K562 (cell line): ENCODE results near the gene GPAT2. TPM values are rescaled to one million over a fixed set of nuclear protein-coding genes. Genes with fewer than 3 reads are reported as not detected.
A peak's percentile ranks its signal among the peaks of the same experiment; 100 is the strongest.
"Not testable (repeated sequence)": the region's sequence is repeated elsewhere in the genome, so short reads cannot be mapped to it uniquely, and the experiment has no call there.

ENCODE experiments used
- ATAC-seq: fragments of 200-7000 bp; cut with Tn5 transposase; 3 replicates; pipeline ENCODE4 v1.9.1; 2020; ENCODE audit warnings: moderate library complexity
- BruUV-seq: library from RNA; stranded (reverse); fragments of 400-500 nt; replicated peaks from 2 replicates; lab custom pipeline; 2021; lab: Mats Ljungman, UMichigan
- CTCF ChIA-PET: fragments of 300-600 bp; formaldehyde crosslinking; extraction: SDS; loops from one replicate; lab custom pipeline; 2021; ENCODE audit warnings: low intra/inter-chr PET ratio; lab: Yijun Ruan, JAX
- POLR2A ChIA-PET: fragments of 300-600, 350-650 bp; sonication (Branson Sonifier 250); formaldehyde crosslinking; extraction: SDS; loops from one replicate; lab custom pipeline; 2021; ENCODE audit warnings: antibody characterized with exemption, inconsistent platforms; lab: Yijun Ruan, JAX
- DNase-seq, 4 experiments: peaks; one replicate each; pipeline versions ENCODE4 v3.0.0 to v3.0.0-alpha.2; 2011 to 2018; ENCODE audit warnings: low spot score in 3 of 4, mixed read lengths in 3 of 4; ENCODE audit errors: extremely low read depth in 1 of 4
- FAIRE-seq: peaks from 2 replicates; lab custom pipeline; 2011; peaks lifted over from hg19 to GRCh38; lab: Jason Lieb, UNC
- H2AFZ ChIP-seq: 2 replicates; pipeline ENCODE4 v1.6.0; 2011; ENCODE audit warnings: low read depth, low read length, control low read depth, inconsistent platforms
- H3K27ac ChIP-seq: fragments of 200-600 bp; 3 replicates; pipeline ENCODE4 v1.8.0; 2011; ENCODE audit warnings: low read depth, mild to moderate bottlenecking, control low read depth, inconsistent platforms, low read length, moderate library complexity, mixed read lengths; ENCODE audit errors: extremely low read depth
- H3K27me3 ChIP-seq, 2 experiments: fragments of 300-600 bp in 1 of 2; 2 replicates in 1 of 2; 3 replicates in 1 of 2; pipeline versions ENCODE4 v1.6.0 to v1.8.0; 2011; ENCODE audit warnings: inconsistent platforms in 2 of 2, low read length in 2 of 2, mild to moderate bottlenecking in 1 of 2, mixed read lengths in 1 of 2, moderate library complexity in 1 of 2; ENCODE audit not compliant: control insufficient read depth in 2 of 2, insufficient read depth in 2 of 2
- H3K36me3 ChIP-seq: fragments of 300-600 bp; 3 replicates; pipeline ENCODE4 v1.8.0; 2011; ENCODE audit warnings: mild to moderate bottlenecking, low read length, inconsistent platforms; ENCODE audit not compliant: control insufficient read depth, insufficient read depth
- H3K4me1 ChIP-seq, 2 experiments: fragments of 200-600 bp in 1 of 2; replicated peaks in 1 of 2; 2 replicates in 1 of 2; 3 replicates in 1 of 2; pipeline versions ENCODE4 v1.5.1 to v1.8.0; 2011; ENCODE audit warnings: inconsistent platforms in 2 of 2, low read length in 2 of 2, mild to moderate bottlenecking in 1 of 2, mixed read lengths in 1 of 2, moderate library complexity in 1 of 2; ENCODE audit not compliant: control insufficient read depth in 2 of 2, insufficient read depth in 2 of 2
- H3K4me2 ChIP-seq: 2 replicates; pipeline ENCODE4 v1.6.1; 2011; ENCODE audit warnings: low read length, control low read depth, inconsistent platforms, mixed read lengths; ENCODE audit not compliant: insufficient read depth
- H3K4me3 ChIP-seq: fragments of 200-600 bp; sonication (generic), shearing (Covaris generic); 2 replicates; pipeline ENCODE4 v1.5.1; 2016; ENCODE audit warnings: control low read depth, inconsistent platforms
- H3K79me2 ChIP-seq: fragments of 200-600 bp; 3 replicates; pipeline ENCODE4 v1.8.0; 2011; ENCODE audit warnings: low read length, inconsistent platforms; ENCODE audit not compliant: control insufficient read depth, insufficient read depth
- H3K9ac ChIP-seq, 2 experiments: 2 replicates each; pipeline versions ENCODE4 v1.6.0 to v1.6.1; 2011; ENCODE audit warnings: low read depth in 2 of 2, low read length in 2 of 2, control low read depth in 1 of 2, inconsistent platforms in 1 of 2, mild to moderate bottlenecking in 1 of 2, mixed read lengths in 1 of 2; ENCODE audit not compliant: insufficient read depth in 1 of 2
- H3K9me1 ChIP-seq: one replicate; pipeline ENCODE4 v1.6.0; 2011; ENCODE audit warnings: inconsistent platforms, mild to moderate bottlenecking, low read length, moderate library complexity; ENCODE audit not compliant: control insufficient read depth, insufficient read depth
- H3K9me3 ChIP-seq: replicated peaks from 2 replicates; pipeline ENCODE4 v1.5.1; 2011; ENCODE audit warnings: low read depth, low read length, inconsistent platforms; ENCODE audit not compliant: control insufficient read depth, insufficient read depth
- H4K20me1 ChIP-seq: replicated peaks from 2 replicates; pipeline ENCODE4 v1.6.1; 2011; ENCODE audit warnings: low read length, inconsistent platforms, mixed read lengths; ENCODE audit not compliant: control insufficient read depth, insufficient read depth
- ATF1 ChIP-seq, 2 experiments: fragments of 450-650 bp in 1 of 2; IDR thresholded peaks; 2 replicates each; pipeline ENCODE4 v1.6.1; 2016; ENCODE audit warnings: missing compliant biosample characterization in 1 of 2, missing genetic modification characterization in 1 of 2
- ATF7 ChIP-seq: fragments of 450-650 bp; IDR thresholded peaks from 2 replicates; pipeline ENCODE4 v1.7.1; 2014; ENCODE audit warnings: mild to moderate bottlenecking, moderate library complexity
- MYC ChIP-seq, 2 experiments: fragments of 250-450 bp in 1 of 2; sonication (Bioruptor Pico) in 1 of 2; IDR thresholded peaks; 2 replicates each; pipeline versions ENCODE4 v1.5.1 to v1.6.1; 2012 to 2021; ENCODE audit warnings: low read depth in 2 of 2, borderline replicate concordance in 1 of 2, improper control_type of control experiment in 1 of 2, low read length in 1 of 2, mild to moderate bottlenecking in 1 of 2, moderate library complexity in 1 of 2
- MYNN ChIP-seq, 2 experiments: sonication (generic); formaldehyde crosslinking in 1 of 2; IDR thresholded peaks; 2 replicates each; pipeline versions ENCODE4 v1.5.0 to v1.6.1; 2016 to 2020; ENCODE audit warnings: antibody characterized with exemption in 1 of 2, missing genetic modification reagents in 1 of 2
- PHF8 ChIP-seq: fragments of 200-600 bp; sonication (generic); IDR thresholded peaks from 2 replicates; pipeline ENCODE4 v1.6.1; 2012; ENCODE audit warnings: mixed run types, mild to moderate bottlenecking, inconsistent platforms, low read length, moderate library complexity, borderline replicate concordance
- RB1 ChIP-seq: fragments of 450-650 bp; IDR thresholded peaks from 2 replicates; pipeline ENCODE4 v1.6.1; 2017; ENCODE audit warnings: low read depth, mild to moderate bottlenecking
- ZFX ChIP-seq: sonication (generic); formaldehyde crosslinking; IDR thresholded peaks from 2 replicates; pipeline ENCODE4 v1.8.0; 2022; ENCODE audit warnings: mild to moderate bottlenecking, missing genetic modification reagents, moderate library complexity
- WGBS: fragments of 100-300 bp; shearing (Covaris generic); methylation state at CpG from one replicate; pipeline ENCODE4 v1.1.6; 2016; ENCODE audit warnings: low coverage, mixed read lengths; ENCODE audit not compliant: insufficient coverage; ENCODE audit errors: missing lambda C conversion rate; 5-methylcytosine and 5-hydroxymethylcytosine counted together
- in situ Hi-C: fragments of 300-500 bp; cut with MboI; formaldehyde crosslinking; loops from 4 replicates; pipeline ENCODE4 v1.15.0; 2018; ENCODE audit warnings: inconsistent platforms, mixed read lengths
- intact Hi-C: fragments of 100-400 bp; cut with micrococcal nuclease; formaldehyde crosslinking; loops from 2 replicates; pipeline ENCODE4 v1.14.2; 2022
- polyA plus RNA-seq, 8 experiments: library from polyadenylated mRNA; depleted of rRNA in 4 of 8; stranded (reverse) in 5 of 8; unstranded in 3 of 8; fragments of >200 nt; fragmentation: Nextera tagmentation in 2 of 8; fragmentation: Illumina TruSeq in 1 of 8; extraction: Ambion mirVana in 2 of 8; extraction: Trizol in 1 of 8; gene quantifications; 2 replicates each; pipeline versions ENCODE4 v1.2.1 to v1.2.3, GENCODE V29; 2011 to 2014; ENCODE audit warnings: inconsistent platforms in 1 of 8, missing spikeins in 1 of 8
- total RNA-seq, 7 experiments: library from RNA; depleted of rRNA in 6 of 7; stranded (reverse); fragments of >200 nt in 6 of 7; fragmentation: Illumina TruSeq in 2 of 7; extraction: Trizol in 2 of 7; gene quantifications; 2 replicates each; pipeline versions ENCODE4 v1.2.1 to v1.2.3, GENCODE V29; 2011 to 2021; ENCODE audit warnings: low replicate concordance in 1 of 7
- TF ChIP-seq, protein P1 (sequence below), 2 experiments: IDR thresholded peaks; 2 replicates each; pipeline ENCODE4 v1.6.1; 2011; ENCODE audit warnings: borderline replicate concordance in 1 of 2, control low read depth in 1 of 2, low read depth in 1 of 2, low read length in 1 of 2, mild to moderate bottlenecking in 1 of 2, mixed read lengths in 1 of 2, moderate library complexity in 1 of 2; ENCODE audit not compliant: insufficient read depth in 1 of 2, insufficient read length in 1 of 2, poor library complexity in 1 of 2, severe bottlenecking in 1 of 2; ENCODE audit errors: extremely low read depth in 1 of 2
- TF ChIP-seq, protein P2 (sequence below), 2 experiments: fragments of 450-650 bp in 1 of 2; sonication (generic) in 1 of 2; formaldehyde crosslinking in 1 of 2; IDR thresholded peaks in 1 of 2; conservative IDR thresholded peaks in 1 of 2; 2 replicates each; pipeline versions ENCODE4 v1.6.1 to v1.8.1; 2016 to 2023; ENCODE audit warnings: mild to moderate bottlenecking in 2 of 2, moderate library complexity in 2 of 2, inconsistent platforms in 1 of 2, missing genetic modification reagents in 1 of 2
- TF ChIP-seq, protein P3 (sequence below): fragments of 250-450 bp; sonication (Bioruptor Pico); IDR thresholded peaks from 2 replicates; pipeline ENCODE4 v1.4.0; 2020

Gene GPAT2
- total and polyA plus RNA-seq, 9 of the 15 experiments (the other 6 are each of a cell fraction or from before 2014, with no cell fraction given): 0.01 to 1.2 (median 0.22) TPM; not detected in 3

DNA sequence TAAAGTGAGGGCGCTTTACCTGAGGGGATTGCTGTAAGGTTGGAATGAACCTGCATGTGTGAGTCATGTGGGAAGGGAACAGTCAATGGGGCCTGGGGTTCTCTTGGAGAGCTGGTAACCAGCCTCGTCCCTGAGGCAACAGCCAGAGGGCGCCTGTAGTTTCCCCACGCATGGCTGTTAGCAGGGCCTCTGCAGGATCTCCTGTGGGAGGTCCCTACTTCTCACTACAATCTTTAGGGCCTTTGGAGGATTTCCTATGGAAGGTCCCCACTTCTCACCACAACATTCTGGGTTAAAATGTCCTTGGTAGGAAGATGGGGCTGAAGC, 23.6 kb downstream of the GPAT2 start (continued):
- TF ChIP-seq ZFX: peak; percentile 31; the same call in 1 of the 2 replicates
- TF ChIP-seq, protein P1, sequence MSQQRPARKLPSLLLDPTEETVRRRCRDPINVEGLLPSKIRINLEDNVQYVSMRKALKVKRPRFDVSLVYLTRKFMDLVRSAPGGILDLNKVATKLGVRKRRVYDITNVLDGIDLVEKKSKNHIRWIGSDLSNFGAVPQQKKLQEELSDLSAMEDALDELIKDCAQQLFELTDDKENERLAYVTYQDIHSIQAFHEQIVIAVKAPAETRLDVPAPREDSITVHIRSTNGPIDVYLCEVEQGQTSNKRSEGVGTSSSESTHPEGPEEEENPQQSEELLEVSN (IDR thresholded peaks at IDR 0.05; ENCODE audit: borderline replicate concordance in 1 of 2, extremely low read depth in 1 of 2, insufficient read depth in 1 of 2, insufficient read length in 1 of 2, low read depth in 1 of 2, low read length in 1 of 2, poor library complexity in 1 of 2, severe bottlenecking in 1 of 2): peak in 1 of 2 experiments; percentile 17
- peak; percentile 43; the same call in 1 of the 2 replicates for TF ChIP-seq ATF7
- TF ChIP-seq RB1: peak; percentile 11; the same call in 1 of the 2 replicates
- 0 out of 2 replicates have a peak, but pooled peaks have one; percentile 29 for TF ChIP-seq MYC (IDR thresholded peaks at IDR 0.05; ENCODE audit: low read depth, low read length)
- not testable (repeated sequence) for TF ChIP-seq MYC (CRISPR knock-in tag; IDR thresholded peaks at IDR 0.05; ENCODE audit: borderline replicate concordance, low read depth)

DNA sequence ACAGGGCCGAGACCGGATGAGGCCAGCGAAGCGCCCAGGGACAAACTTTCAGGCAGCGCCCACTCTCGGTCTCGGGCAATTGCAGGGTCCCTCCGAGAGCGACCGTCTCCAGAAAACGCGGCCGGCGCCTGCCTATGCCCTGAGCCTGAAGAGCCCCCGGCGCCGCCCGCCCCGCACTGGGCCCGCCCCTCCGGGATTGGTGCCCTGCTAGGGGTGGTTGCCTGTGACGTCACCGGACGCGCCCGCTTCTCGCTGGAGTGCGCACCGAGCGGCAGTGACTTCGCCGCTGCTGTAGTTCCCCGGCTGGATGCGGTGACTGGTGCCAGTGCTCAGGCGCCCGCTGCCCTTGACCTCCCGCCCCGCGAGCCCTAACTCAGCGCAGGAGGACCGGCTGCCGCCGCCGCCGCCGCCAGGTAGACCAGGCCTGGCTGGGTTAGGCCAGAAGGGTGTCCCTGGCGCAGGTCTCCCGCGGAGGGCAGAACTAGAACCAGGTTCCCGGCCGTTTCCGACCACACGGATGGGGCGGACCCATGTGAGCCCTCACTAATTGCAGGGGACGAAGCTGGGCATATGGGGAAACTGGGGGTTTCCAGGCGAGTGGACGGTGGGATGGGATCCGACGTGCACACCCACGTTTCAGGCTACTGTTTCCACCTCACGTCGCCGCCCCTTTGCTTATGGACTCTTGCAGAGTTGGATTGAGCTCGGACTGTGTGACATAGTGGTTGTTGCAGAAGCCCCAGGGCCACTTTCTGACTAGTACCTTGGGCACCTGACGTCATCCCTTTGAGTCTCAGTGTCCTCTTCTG, 24.2 kb downstream of the GPAT2 start:
- POLR2A ChIA-PET; H3K9me3 ChIP-seq; BruUV-seq; intact Hi-C loops; H3K9me1 ChIP-seq; H3K79me2 ChIP-seq; H3K27me3 ChIP-seq; H4K20me1 ChIP-seq; H3K4me1 ChIP-seq; H3K36me3 ChIP-seq; TF ChIP-seq MYNN (CRISPR knock-in tag; IDR thresholded peaks at IDR 0.05): not testable (repeated sequence)
- in situ Hi-C loops: loop anchor here (5.0 to 25.0 kb wide), 3 partner anchors 223 to 1082 kb away; partner anchors contain the start of genes FAHD2B and NEURL3
- Histone ChIP-seq H3K4me3 (peak overlapping the region; percentile 44), H3K27ac (peak overlapping the region; percentile 52; the same call in 1 of the 3 replicates), H2AFZ (peak overlapping the region; percentile 86), H3K4me2 (peak overlapping the region; percentile 71), H3K9ac (peak overlapping the region; percentile 34 to 87; a peak in 2 of 4 replicates)
- peak; percentile 99 for ATAC-seq
- CTCF ChIA-PET: interaction anchor here (0.6 kb wide), 1 partner anchor 17 kb away, joined by 3 read pairs; no protein-coding TSS in a partner anchor
- peak; percentile 82 to 95 (median 86) for DNase-seq
- WGBS: under 1% methylated on average over 13 of the region's 65 CpGs
- FAIRE-seq: peak; percentile 87
- TF ChIP-seq MYNN (IDR thresholded peaks at IDR 0.05) (0 out of 2 replicates have a peak, but pooled peaks have one; percentile 33), ATF1 (CRISPR knock-in tag; IDR thresholded peaks at IDR 0.05) (peak; percentile 80), ATF1 (tag; IDR thresholded peaks at IDR 0.05) (peak; percentile 90), ZFX (peak; percentile 67), PHF8 (peak; percentile 36; the same call in 1 of the 2 replicates)
- TF ChIP-seq, protein P2, sequence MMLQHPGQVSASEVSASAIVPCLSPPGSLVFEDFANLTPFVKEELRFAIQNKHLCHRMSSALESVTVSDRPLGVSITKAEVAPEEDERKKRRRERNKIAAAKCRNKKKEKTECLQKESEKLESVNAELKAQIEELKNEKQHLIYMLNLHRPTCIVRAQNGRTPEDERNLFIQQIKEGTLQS (IDR thresholded peaks at IDR 0.05): peak; percentile 86
- TF ChIP-seq, protein P2 (CRISPR knock-in tag; conservative IDR thresholded peaks at IDR 0.05): not testable (repeated sequence)
- TF ChIP-seq, protein P1 (IDR thresholded peaks at IDR 0.05; ENCODE audit: borderline replicate concordance in 1 of 2, extremely low read depth in 1 of 2, insufficient read depth in 1 of 2, insufficient read length in 1 of 2, low read depth in 1 of 2, low read length in 1 of 2, poor library complexity in 1 of 2, severe bottlenecking in 1 of 2): peak in 1 of 2 experiments; percentile 44
- TF ChIP-seq, protein P3, sequence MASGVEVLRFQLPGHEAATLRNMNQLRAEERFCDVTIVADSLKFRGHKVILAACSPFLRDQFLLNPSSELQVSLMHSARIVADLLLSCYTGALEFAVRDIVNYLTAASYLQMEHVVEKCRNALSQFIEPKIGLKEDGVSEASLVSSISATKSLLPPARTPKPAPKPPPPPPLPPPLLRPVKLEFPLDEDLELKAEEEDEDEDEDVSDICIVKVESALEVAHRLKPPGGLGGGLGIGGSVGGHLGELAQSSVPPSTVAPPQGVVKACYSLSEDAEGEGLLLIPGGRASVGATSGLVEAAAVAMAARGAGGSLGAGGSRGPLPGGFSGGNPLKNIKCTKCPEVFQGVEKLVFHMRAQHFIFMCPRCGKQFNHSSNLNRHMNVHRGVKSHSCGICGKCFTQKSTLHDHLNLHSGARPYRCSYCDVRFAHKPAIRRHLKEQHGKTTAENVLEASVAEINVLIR (CRISPR knock-in tag): peak; percentile 78
